ENCODE measurements around the gene ZBTB7C.

The ZBTB7C gene

DNA sequence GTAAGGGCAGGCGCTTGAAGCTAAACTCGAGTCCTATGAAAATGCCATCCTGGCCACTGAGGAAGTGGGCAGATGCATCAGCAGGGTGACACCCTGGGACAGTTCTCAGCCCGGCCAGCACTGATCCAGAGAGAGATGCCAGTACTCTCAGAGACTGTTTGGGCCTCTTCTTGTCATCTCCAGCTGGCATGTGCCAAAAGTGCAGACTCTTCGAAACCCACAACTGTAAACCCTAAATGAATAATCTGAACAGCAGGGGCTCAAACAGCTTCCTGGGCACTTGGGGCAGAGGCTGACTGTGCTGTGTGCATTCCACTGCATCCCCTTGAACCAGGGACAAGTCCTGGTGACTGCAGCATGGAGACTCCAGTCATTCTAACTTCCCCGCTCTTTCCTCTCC is 274.6 kb downstream of the ZBTB7C start:
- no peak for DNase-seq

GRCh38 chr18:48133671-48134251 is 275.4 kb downstream of the ZBTB7C start:
- peak; percentile 99 for DNase-seq

DNA sequence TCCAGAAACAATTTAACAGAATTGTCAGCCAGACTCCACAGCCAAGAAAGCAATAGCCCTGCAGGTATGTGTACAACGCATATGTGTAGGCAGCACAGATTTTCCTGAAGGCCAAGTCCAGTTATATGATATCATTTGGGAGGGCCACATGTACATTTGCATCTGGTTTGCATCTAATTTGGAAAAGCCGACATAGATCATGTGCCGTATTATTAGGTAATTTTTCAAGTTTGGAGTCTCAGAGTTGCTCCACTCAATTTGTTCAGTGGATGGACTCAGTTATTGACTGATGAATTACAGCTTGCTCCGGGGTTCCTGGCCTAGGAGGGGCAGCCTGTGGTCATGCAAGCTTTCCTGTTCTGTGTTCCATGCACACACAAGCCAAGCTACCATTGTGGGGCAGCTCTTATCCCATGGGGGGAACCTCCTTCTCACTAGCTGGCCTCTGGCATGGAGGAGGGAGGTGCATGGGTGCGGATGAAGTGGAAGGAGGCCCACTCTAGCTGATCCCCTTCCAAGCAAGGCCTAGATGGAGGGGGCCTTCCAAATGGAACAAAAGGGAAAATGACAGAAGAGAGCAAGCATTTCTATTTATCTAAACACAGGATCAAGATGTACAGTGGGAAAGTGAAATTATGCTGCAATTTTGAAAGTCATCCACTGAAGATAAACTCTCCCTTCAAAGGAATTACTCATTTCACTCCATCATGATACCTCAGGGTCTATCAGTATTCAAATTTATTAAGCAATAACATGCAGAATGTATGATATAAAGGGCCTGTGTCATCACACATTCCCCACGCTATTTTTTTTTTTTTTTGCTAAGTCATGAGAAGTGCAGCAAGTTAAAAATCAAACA is 276.2 kb downstream of the ZBTB7C start:
- no peak for DNase-seq

GRCh38 chr18:48131042-48131441 is 278.1 kb downstream of the ZBTB7C start:
- no peak for DNase-seq

DNA sequence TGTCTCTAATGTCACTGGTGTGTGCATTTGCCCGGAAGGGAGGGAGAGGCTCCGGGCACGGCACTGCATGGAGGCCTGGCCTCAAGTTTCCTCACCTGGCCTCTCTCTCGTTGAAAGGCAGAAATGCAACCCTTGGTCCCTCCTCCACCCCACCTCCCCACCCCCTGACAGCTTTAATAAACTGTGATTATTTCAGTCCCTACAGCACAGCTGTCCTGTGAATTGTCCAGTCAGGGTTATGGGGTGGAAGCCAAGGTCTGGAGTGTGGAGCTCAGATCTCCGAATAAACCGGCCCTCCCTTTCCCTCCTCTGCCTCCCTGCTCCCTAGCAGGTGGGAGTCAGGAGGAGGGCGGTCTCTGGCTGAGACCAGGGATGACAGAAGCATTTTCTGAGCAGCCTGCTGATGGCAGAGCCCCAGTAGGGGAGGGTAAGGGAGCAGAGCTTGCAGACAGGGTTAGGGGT is 279.5 kb downstream of the ZBTB7C start:
- DNase-seq: no peak

GRCh38 chr18:48127606-48128005 is 281.6 kb downstream of the ZBTB7C start:
- DNase-seq: no peak

DNA sequence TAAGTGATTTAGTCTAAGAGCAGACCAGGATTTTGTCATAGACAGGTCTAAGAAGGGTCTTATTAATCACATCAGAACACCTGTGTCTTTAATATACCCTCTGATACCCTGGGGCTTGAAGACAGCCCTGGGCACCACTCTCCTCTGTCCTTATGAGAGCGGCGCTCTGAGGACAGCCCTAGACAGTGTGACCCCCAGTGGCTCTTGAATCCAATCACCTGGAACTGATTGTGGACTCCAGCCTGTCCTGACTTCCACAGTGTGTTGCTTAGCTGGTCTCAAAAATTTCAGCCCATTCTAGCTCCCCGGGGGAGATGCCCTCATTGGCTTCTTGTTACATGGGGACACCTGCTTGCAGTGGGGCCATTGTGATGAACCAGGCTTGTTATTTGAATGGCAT is 282.9 kb downstream of the ZBTB7C start:
- peak; percentile 47 for DNase-seq

- no peak for DNase-seq
These were observed 283.5 kb downstream of the ZBTB7C start for GRCh38 chr18:48125724-48126123.

DNA sequence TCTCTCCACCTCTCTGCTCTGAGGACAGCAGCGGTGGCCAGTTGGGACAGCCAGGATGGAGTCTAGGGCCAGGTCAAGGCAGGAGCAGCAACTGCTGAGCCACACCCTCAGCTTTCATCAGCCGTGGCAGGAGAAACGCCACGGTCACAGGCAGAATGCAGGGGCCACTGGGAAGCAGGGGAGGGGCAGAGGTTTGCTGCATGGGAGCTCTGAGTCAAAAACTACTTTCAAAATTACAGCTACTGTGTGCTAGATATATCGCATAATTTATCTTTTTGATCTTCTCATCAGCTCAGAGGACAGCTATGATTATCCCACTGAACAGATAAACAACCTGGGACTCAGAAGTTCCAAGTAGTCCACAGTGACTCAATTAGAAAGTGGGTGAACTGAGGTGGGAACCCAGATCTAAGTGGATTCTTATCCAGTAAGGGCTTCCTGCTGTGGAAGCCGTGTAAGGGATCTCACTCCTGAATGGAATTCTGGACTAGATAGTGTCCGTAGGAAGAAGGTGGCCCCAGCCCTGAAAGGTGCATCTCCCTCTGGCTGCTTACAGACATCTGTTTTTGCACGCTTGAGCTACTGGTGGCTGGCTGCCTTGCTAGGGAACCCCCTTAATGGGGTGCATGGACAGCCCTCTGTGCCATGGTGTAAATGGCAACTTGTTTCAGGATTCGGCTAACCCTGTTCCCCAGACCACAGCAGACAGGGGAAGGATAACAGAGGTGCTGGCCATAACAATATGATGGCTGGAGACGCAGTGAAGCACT is 284.1 kb downstream of the ZBTB7C start:
- DNase-seq: no peak

- DNase-seq: no peak
These were observed 285.2 kb downstream of the ZBTB7C start for GRCh38 chr18:48123941-48124340.

- DNase-seq: no peak
These were observed 285.9 kb downstream of the ZBTB7C start for GRCh38 chr18:48123324-48123723.

GRCh38 chr18:48122816-48123215 is 286.4 kb downstream of the ZBTB7C start:
- no peak for DNase-seq

- DNase-seq: no peak
These were observed 286.8 kb downstream of the ZBTB7C start for GRCh38 chr18:48122376-48122775.

- no peak for DNase-seq
These were observed 287.4 kb downstream of the ZBTB7C start for GRCh38 chr18:48121752-48122151.

- DNase-seq: no peak
These were observed 290.0 kb downstream of the ZBTB7C start for GRCh38 chr18:48119204-48119603.

GRCh38 chr18:48116873-48117630 is 292.1 kb downstream of the ZBTB7C start:
- DNase-seq: no peak

DNA sequence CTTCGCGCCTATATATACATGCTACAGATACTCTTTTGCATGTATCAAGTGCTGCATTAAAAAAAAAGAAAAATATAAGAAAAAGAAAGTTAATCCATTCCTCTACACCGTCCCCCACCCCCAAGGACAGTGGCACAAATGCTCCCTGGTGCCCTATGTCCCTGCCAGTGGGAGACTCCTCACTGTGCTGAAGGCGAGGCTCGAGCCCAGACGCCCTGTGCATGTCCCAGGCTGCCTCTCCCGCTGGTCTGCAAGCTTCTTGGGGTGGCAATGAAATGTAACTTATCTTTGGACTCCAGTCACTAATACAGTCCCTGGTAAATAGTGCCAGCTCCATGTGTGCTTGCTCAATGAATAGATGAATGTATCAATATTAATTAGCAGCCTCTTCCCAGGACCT is 293.2 kb downstream of the ZBTB7C start:
- no peak for DNase-seq

GRCh38 chr18:48113691-48114090 is 295.5 kb downstream of the ZBTB7C start:
- DNase-seq: no peak

GRCh38 chr18:48111587-48111986 is 297.6 kb downstream of the ZBTB7C start:
- no peak for DNase-seq

GRCh38 chr18:48110797-48111196 is 298.4 kb downstream of the ZBTB7C start:
- DNase-seq: no peak

DNA sequence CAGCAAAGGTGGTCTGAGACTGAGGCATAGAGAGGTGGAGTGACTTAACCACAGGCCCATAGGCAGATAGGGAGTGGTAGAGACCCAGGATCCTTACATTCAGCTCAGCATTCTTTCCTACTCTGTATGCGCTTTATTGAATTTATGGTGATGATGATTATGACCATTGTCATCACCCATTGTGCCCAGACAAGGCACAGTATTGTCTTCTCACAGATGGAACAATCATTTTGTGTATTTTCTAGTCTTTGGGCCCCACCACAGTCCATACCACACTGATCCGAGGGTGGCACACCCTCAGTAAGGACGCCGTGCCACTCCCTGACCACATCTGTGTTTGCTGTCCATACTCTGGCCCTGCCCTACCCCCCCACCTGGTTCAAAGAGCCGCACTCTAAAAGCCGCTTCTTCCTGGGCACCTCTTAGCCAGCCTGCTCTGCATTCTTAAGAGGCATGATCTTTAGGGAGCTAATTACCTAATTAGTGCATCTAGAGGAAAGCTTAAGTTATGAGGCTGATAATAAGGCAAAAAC is 299.2 kb downstream of the ZBTB7C start:
- no peak for DNase-seq

- DNase-seq: no peak
These were observed 301.0 kb downstream of the ZBTB7C start for GRCh38 chr18:48108136-48108535.

All from NCI-H146 (cell line).